Measurements from ENCODE around the gene PPP2R1B.

Gene PPP2R1B

GRCh38 chr11:111688013-111688412 lies 78.2 kb downstream of the PPP2R1B start:
- DNase-seq: no peak

GRCh38 chr11:111684251-111684650 lies 81.9 kb downstream of the PPP2R1B start:
- no peak for DNase-seq

GRCh38 chr11:111683806-111684205 lies 82.4 kb downstream of the PPP2R1B start:
- DNase-seq: no peak

GRCh38 chr11:111680486-111681175 lies 85.6 kb downstream of the PPP2R1B start:
- DNase-seq: no peak

All from NCI-H226 (cell line).